ENCODE results near the gene KLHL26.
"Not testable (repeated sequence)": the region's sequence is repeated elsewhere in the genome, so short reads cannot be mapped to it uniquely, and the experiment has no call there.

The KLHL26 gene

GRCh38 chr19:18636969-18637629 is at the start of gene KLHL26:
KLHL26 (plus strand) TSS chr19:18637028; CDS start chr19:18637055, 27 bp downstream.
- no peak for DNase-seq (ENCODE audit: low spot score)

- DNase-seq (ENCODE audit: low spot score): no peak
Measured at GRCh38 chr19:18587561-18587960, 49.3 kb upstream of the KLHL26 start.

GRCh38 chr19:18587962-18588610 is 48.7 kb upstream of the KLHL26 start:
- DNase-seq (ENCODE audit: low spot score): no peak

- DNase-seq (ENCODE audit: low spot score): peak; percentile 88
Measured at GRCh38 chr19:18588611-18589379, 48.0 kb upstream of the KLHL26 start, which contains the start of gene REX1BD. REX1BD (plus strand) TSS chr19:18588798; CDS start chr19:18588802, 4 bp downstream.

GRCh38 chr19:18589380-18590272 is 47.2 kb upstream of the KLHL26 start:
- peak; percentile 68 for DNase-seq (ENCODE audit: low spot score)

GRCh38 chr19:18590273-18591272 is 46.3 kb upstream of the KLHL26 start:
- DNase-seq (ENCODE audit: low spot score): peak; percentile 51

GRCh38 chr19:18591735-18592385 is 45.0 kb upstream of the KLHL26 start:
- DNase-seq (ENCODE audit: low spot score): no peak

- DNase-seq (ENCODE audit: low spot score): not testable (repeated sequence)
Measured at GRCh38 chr19:18592732-18593131, 44.1 kb upstream of the KLHL26 start.

GRCh38 chr19:18593367-18594095 is 43.3 kb upstream of the KLHL26 start:
- no peak for DNase-seq (ENCODE audit: low spot score)

GRCh38 chr19:18594096-18594823 is 42.6 kb upstream of the KLHL26 start:
- DNase-seq (ENCODE audit: low spot score): peak; percentile 50

- DNase-seq (ENCODE audit: low spot score): no peak
Measured at GRCh38 chr19:18594824-18595373, 41.9 kb upstream of the KLHL26 start.

GRCh38 chr19:18595475-18595874 is 41.4 kb upstream of the KLHL26 start:
- no peak for DNase-seq (ENCODE audit: low spot score)

- peak; percentile 39 for DNase-seq (ENCODE audit: low spot score)
Measured at GRCh38 chr19:18596752-18597157, 40.1 kb upstream of the KLHL26 start.

GRCh38 chr19:18597809-18598660 is 38.8 kb upstream of the KLHL26 start:
- no peak for DNase-seq (ENCODE audit: low spot score)

- no peak for DNase-seq (ENCODE audit: low spot score)
Measured at GRCh38 chr19:18599485-18599884, 37.3 kb upstream of the KLHL26 start.

GRCh38 chr19:18600692-18601397 is 36.0 kb upstream of the KLHL26 start:
- not testable (repeated sequence) for DNase-seq (ENCODE audit: low spot score)

- DNase-seq (ENCODE audit: low spot score): no peak
Measured at GRCh38 chr19:18601875-18602274, 35.0 kb upstream of the KLHL26 start.

All from hematopoietic multipotent progenitor cell treated with erythropoietin and hydrocortisone succinate and interleukin-3 and kit ligand, for 15 days (in vitro differentiated cells).